ENCODE results near the gene LIPC.

Gene LIPC

DNA sequence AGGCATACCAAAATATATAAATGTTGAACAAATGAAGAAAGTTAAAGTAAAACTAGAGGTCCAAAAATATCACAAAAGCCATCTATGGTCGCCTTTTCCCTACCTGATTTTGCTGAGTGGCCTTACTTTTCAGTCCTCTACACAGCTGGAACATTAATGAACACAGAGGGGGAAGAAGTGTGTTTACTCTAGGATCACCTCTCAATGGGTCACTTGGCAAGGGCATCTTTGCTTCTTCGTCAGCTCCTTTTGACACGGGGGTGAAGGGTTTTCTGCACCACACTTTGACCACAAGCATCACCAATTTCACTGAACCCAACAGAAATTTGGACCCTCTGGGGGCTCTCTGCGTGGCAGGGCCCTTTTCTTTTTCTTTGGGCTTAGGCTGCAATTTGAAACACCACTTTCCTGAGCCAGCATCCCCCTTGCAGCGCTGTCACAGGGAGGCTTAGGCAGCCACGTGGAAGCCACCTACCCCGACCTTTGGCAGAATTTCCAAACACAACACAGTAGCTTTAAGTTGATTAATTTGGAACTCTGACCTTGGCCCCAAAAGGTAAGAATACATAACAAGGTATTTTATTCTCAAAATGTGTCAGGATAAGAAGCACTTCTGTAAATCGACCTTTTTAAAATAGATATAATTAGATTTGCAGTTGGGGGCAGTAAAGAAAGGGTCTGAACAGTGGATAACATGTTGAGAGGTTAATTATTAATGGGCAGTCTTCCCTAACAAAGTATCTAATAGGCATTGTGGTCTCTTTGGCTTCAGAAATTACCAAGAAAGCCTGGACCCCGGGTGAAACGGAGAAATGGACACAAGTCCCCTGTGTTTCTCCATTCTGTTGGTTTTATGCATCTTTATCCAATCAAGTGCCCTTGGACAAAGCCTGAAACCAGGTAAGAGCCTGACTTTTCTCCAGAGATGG is at the start of gene LIPC:
LIPC (plus strand) TSS at position 771 of the 929 bp plus-strand sequence; CDS start at position 813, 42 bp downstream.
- no peak for DNase-seq (ENCODE audit: low read depth)

- no peak for DNase-seq (ENCODE audit: low read depth)
Observed at GRCh38 chr15:58383876-58384275, 47.9 kb upstream of the LIPC start.

- DNase-seq (ENCODE audit: low read depth) = no peak
Observed at GRCh38 chr15:58384667-58385066, 47.1 kb upstream of the LIPC start.

GRCh38 chr15:58386081-58386480 is 45.7 kb upstream of the LIPC start:
- no peak for DNase-seq (ENCODE audit: low read depth)

- DNase-seq (ENCODE audit: low read depth) = no peak
Observed at GRCh38 chr15:58386641-58387040, 45.1 kb upstream of the LIPC start.

DNA sequence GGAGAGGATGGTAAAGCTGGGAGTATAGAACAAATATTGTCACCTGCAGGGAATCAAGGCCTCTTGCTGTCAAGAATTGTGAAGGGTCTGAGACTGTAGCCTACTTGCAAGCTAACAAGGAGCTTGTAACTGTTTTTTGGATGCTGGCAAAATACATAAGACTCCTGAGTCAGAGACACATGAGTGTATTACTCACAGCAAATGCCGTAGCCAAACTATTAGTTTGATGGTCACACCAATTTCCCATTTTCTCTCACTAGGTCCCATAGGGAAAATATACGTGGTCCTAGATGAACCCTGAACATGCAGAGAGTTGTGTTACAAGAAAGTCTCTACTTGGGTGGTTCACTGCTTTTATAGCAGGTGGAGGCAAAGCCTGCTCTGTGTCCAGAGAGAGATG is 44.7 kb upstream of the LIPC start:
- DNase-seq (ENCODE audit: low read depth) = peak; percentile 61

DNA sequence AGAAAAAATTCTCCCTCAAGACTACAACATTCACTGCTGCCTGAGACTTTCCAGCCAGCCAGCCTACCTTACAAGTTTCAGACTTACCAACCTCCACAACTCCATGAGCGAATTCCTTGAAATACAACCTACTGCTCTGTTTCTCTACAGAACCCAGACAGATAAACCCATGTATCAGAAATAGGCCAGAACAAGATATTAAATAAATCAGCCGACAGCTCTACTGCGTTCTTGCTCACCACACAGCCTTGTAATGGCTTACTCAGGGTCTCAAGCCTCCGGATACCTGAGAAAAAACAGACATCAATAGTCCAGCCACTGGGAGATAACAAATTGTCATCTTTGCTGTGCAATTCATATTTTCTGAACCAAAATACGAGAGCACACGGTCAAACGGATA is 43.6 kb upstream of the LIPC start:
- no peak for DNase-seq (ENCODE audit: low read depth)

DNA sequence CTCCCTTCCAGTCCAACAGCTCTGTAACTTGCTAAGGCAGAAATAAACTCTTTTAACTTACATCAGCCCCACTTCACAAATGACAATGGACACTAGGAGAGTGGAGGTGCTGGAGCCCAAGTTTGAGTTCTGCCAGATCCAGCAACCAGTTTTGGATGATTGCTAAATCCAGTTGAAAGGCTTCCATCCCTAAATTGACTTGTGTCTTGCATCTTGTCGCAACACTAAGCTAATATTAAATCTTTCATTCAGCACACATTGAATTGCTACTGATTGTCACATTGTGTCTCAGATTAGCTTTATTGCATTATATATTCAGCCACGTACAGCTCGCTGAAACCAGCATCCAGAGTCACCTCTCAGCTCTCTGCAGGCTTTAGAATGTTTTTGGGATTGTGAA is 41.7 kb upstream of the LIPC start:
- no peak for DNase-seq (ENCODE audit: low read depth)

- DNase-seq (ENCODE audit: low read depth) = no peak
Observed at GRCh38 chr15:58390655-58391054, 41.1 kb upstream of the LIPC start.

- DNase-seq (ENCODE audit: low read depth) = no peak
Observed at GRCh38 chr15:58391088-58391487, 40.7 kb upstream of the LIPC start.

DNA sequence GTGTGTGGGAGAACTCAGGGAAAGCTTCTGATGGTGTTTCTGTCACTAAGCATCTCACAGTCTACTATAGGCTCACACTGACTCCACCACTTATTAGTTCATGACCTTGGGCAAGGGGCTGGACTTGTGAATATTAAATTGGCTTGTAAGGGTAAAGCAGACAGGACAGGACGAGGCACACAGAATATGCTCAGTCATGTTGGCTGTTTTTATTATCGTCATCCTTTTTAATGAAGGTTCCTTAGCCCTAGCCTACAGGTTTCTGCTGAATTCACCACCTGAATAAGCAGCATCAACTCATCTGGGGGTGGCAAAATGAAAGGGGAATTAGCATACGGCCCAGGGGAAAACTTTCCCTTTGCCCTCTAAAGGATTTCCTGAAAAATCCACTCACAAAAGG is 39.6 kb upstream of the LIPC start:
- no peak for DNase-seq (ENCODE audit: low read depth)

DNA sequence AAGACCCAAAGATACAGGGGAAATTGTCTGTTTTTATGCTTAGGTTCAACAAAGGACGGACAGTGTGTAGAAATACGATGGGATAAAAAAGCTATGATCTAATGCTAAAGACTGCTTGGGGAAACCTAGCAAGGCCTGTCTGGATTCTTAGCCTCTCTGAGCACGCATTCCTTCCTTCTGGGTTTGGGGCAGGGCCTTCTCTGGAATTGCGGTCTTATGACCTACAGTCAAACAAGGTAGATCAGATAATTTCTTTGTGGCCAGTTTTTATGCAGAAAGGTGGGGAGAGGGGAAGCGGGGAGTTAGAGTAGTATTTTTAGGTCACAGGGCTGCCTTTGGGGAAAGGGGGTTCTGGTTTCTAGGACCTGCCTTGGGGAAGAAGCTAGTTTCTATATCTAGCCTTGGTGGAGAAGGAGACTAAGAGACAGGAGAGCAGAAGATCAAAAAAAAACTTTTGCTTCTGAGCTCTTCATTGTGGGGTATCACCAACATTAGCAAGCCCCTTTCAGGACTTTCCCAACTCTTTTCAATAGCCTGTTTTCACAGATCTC is 39.1 kb upstream of the LIPC start:
- DNase-seq (ENCODE audit: low read depth) = peak; percentile 45

GRCh38 chr15:58393241-58393662 is 38.5 kb upstream of the LIPC start:
- no peak for DNase-seq (ENCODE audit: low read depth)

DNA sequence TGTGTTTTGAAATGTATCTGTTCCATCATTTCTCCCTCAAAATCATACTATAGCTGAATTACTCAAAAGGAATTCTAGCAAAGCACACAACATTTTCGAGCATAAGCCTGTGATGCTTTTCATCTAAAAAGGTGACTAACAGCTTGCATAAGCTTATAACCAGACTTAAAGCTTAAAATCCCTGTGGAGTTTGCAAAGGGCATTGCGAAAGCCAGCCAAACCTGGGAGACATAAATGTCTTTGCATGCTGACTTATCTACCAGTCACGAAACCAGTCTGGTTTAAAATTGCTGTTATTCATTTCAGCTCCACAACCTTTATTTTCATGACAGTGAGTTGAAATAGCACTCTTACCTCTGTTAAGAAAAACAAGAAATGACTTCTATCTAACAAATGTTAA is 35.6 kb upstream of the LIPC start:
- DNase-seq (ENCODE audit: low read depth) = peak; percentile 97

DNA sequence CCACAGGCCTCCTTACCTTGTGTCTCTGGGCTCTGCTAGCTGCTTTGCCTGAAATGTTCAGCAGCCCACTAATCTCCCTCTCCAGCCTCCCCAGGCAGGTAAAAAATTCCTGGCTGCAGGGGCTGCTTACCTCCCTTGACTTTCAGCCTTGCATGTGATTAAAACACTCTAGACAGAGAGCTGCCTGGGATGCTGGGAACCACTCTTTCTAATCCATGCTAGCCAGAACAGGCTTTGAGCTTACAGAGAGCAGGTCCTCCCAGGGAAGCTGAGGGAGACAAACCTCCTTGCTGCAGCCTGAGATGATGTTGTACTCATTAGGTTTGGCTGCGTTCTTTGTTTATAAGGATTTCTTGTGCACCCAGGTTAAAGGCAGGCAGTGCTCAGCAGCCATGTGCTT is 33.7 kb upstream of the LIPC start:
- no peak for DNase-seq (ENCODE audit: low read depth)

DNA sequence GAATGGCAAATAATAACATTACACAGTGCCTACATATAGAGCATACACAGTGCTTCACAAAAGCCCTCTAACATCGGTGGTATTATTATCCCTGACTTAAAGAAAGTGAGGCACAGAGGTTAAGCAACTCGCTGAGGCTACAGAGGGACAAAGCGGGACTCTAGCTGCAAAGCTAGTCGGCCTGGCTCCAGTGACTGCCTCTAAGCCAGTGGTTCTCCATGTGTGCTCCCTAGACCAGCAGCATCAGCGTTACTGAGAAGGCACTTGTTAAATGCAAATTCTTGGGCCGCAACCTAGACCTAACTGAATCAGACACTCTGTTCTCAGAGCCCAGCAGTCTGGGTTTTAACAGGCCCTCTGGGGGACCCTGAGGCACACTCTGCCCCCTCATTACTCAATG is 33.1 kb upstream of the LIPC start:
- no peak for DNase-seq (ENCODE audit: low read depth)

- no peak for DNase-seq (ENCODE audit: low read depth)
Observed at GRCh38 chr15:58399739-58400138, 32.1 kb upstream of the LIPC start.

DNA sequence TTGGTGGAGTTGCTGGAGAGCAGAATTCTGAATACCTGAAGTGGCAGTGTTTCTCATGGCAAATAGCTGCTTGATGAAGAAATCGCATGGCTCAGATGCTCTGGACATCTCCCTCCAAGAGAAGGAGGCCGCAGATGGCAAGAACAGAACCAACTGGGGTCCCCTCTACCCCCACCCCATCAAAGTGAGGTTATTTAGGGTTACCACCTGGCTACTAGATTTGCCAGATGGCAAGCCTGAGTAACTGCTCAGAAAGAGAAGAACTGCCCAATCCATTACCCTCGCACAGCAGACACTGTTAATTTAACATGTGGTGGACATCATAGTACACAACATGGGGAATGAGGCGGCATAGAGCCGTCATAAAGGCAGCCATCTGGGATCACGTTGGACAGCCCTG is 30.5 kb upstream of the LIPC start:
- no peak for DNase-seq (ENCODE audit: low read depth)

- no peak for DNase-seq (ENCODE audit: low read depth)
Observed at GRCh38 chr15:58401991-58402649, 29.7 kb upstream of the LIPC start.

DNA sequence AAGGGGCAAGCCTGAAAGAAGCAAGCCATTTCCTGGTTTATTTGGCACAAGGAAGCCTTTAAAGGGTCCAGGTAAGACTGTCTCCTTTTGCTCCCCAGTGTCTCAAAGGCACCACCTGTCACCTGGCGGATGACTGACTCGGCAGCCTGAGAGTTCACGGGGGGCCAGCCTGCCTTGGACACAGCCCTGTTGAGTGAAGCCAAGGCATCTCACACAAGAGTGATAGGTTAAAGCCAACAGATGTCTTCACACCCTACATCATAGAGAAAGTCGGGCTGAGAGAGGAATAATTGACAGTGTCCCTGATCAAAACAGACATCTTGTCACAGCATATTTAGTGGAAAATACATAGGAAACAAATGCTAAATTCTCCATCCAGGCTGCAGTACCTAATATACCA is 28.2 kb upstream of the LIPC start:
- DNase-seq (ENCODE audit: low read depth) = no peak

DNA sequence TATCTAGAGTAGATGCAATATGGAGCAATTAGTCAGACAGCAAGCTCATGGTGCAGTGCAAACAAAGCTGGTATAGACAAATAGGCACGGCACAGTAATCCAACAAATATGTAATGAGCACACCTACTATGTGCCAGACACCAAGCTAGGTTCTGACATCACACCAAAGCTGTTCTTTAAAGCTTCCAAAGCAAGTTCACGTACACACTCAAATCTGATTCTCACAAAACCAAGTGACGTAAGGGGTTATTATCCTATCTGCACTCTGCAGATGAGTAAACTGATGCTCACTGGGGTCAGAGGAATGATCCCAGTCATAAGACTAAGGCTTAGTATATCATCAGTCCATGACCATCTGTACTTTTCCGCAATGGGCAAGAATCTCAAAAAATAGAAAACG is 27.8 kb upstream of the LIPC start:
- no peak for DNase-seq (ENCODE audit: low read depth)

- no peak for DNase-seq (ENCODE audit: low read depth)
Observed at GRCh38 chr15:58404722-58405121, 27.1 kb upstream of the LIPC start.

DNA sequence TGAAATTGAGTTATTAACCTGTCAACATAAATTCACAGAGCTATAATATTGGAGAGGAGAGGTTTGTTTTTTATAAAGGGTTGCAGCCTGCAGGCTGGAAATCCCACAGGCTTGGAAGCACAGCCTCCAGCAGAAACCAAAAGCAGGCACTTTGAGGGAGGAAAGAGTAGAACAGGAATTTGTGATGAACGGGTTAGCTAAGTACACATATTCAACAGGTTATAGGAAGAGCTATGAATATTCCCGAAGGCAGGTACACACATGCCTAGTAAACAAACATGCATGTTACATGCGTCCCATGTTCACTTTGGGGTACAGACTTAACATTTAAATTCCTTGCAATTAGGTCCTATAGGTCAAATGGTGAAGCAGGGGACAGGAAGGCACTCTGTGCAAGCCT is 25.9 kb upstream of the LIPC start:
- DNase-seq (ENCODE audit: low read depth) = no peak

Data from iris pigment epithelial cell (primary cell).